IMR-90 (cell line): ENCODE data around the gene DSP.

ENCODE experiments used
- CEBPB ChIP-seq: IDR thresholded peaks from 2 replicates; pipeline ENCODE4 v1.6.1; 2012; ENCODE audit warnings: low read depth, low read length, improper control_type of control experiment
- MAFK ChIP-seq: IDR thresholded peaks from 2 replicates; pipeline ENCODE4 v1.6.1; 2012; ENCODE audit warnings: low read depth, low read length, improper control_type of control experiment
- MAZ ChIP-seq: IDR thresholded peaks from 2 replicates; pipeline ENCODE4 v1.6.1; 2012; ENCODE audit warnings: low read depth, mild to moderate bottlenecking, low read length, improper control_type of control experiment, moderate library complexity, borderline replicate concordance
- POLR2A ChIP-seq: IDR thresholded peaks from 2 replicates; pipeline ENCODE4 v1.6.1; 2012; ENCODE audit warnings: mild to moderate bottlenecking, low read depth, low read length
- RCOR1 ChIP-seq: IDR thresholded peaks from 2 replicates; pipeline ENCODE4 v1.6.1; 2012; ENCODE audit warnings: mild to moderate bottlenecking, low read length, improper control_type of control experiment; ENCODE audit not compliant: insufficient replicate concordance
- RFX5 ChIP-seq: IDR thresholded peaks from 2 replicates; pipeline ENCODE4 v1.8.0; 2012; ENCODE audit warnings: low read depth, mild to moderate bottlenecking, low read length, moderate library complexity
- TF ChIP-seq, protein P1 (sequence below): conservative IDR thresholded peaks from 2 replicates; pipeline ENCODE4 v1.5.1; 2012; ENCODE audit warnings: mild to moderate bottlenecking, low read depth, low read length, improper control_type of control experiment

GRCh38 chr6:7540595-7540994 lies 876 bp upstream of the DSP start:
- no peak for TF ChIP-seq POLR2A
- TF ChIP-seq, protein P1, sequence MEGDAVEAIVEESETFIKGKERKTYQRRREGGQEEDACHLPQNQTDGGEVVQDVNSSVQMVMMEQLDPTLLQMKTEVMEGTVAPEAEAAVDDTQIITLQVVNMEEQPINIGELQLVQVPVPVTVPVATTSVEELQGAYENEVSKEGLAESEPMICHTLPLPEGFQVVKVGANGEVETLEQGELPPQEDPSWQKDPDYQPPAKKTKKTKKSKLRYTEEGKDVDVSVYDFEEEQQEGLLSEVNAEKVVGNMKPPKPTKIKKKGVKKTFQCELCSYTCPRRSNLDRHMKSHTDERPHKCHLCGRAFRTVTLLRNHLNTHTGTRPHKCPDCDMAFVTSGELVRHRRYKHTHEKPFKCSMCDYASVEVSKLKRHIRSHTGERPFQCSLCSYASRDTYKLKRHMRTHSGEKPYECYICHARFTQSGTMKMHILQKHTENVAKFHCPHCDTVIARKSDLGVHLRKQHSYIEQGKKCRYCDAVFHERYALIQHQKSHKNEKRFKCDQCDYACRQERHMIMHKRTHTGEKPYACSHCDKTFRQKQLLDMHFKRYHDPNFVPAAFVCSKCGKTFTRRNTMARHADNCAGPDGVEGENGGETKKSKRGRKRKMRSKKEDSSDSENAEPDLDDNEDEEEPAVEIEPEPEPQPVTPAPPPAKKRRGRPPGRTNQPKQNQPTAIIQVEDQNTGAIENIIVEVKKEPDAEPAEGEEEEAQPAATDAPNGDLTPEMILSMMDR = no peak
- no peak for TF ChIP-seq CEBPB
- no peak for TF ChIP-seq RFX5
- no peak for TF ChIP-seq MAFK
- TF ChIP-seq RCOR1 = no peak
- no peak for TF ChIP-seq MAZ
